NCI-H2171 (cell line): Measurements from ENCODE around the gene SLC5A5.
A peak's percentile ranks its signal among the peaks of the same experiment; 100 is the strongest.
"Not testable (repeated sequence)": the region's sequence is repeated elsewhere in the genome, so short reads cannot be mapped to it uniquely, and the experiment has no call there.

Experiments used
- DNase-seq: peaks from one replicate; lab custom pipeline; 2025; lab: John Stamatoyannopoulos, UW

The SLC5A5 gene

GRCh38 chr19:17871032-17871877 is 490 bp upstream of the SLC5A5 start:
- DNase-seq: no peak

- DNase-seq: no peak
Observed at GRCh38 chr19:17872251-17873001, 681 bp downstream of the SLC5A5 start.

- DNase-seq: peak; percentile 89
Observed at GRCh38 chr19:17873786-17874757, 2.3 kb downstream of the SLC5A5 start.

GRCh38 chr19:17874758-17875135 is 3.0 kb downstream of the SLC5A5 start:
- DNase-seq: no peak

GRCh38 chr19:17877696-17878095 is 6.0 kb downstream of the SLC5A5 start:
- no peak for DNase-seq

- DNase-seq: no peak
Observed at GRCh38 chr19:17879466-17879865, 7.7 kb downstream of the SLC5A5 start.

GRCh38 chr19:17881701-17882100 is 10.0 kb downstream of the SLC5A5 start:
- DNase-seq: no peak

- DNase-seq: no peak
Observed at GRCh38 chr19:17883627-17884410, 12.1 kb downstream of the SLC5A5 start.

- no peak for DNase-seq
Observed at GRCh38 chr19:17886515-17886914, 14.8 kb downstream of the SLC5A5 start.

GRCh38 chr19:17887221-17887620 is 15.5 kb downstream of the SLC5A5 start:
- DNase-seq: not testable (repeated sequence)

GRCh38 chr19:17888260-17888659 is 16.5 kb downstream of the SLC5A5 start:
- no peak for DNase-seq

- DNase-seq: no peak
Observed at GRCh38 chr19:17889609-17890214, 18.0 kb downstream of the SLC5A5 start.

GRCh38 chr19:17893766-17894165 is 22.0 kb downstream of the SLC5A5 start:
- DNase-seq: no peak

- DNase-seq: peak; percentile 90
Observed at GRCh38 chr19:17902701-17903100, 31.0 kb downstream of the SLC5A5 start.

- no peak for DNase-seq
Observed at GRCh38 chr19:17908244-17908643, 36.5 kb downstream of the SLC5A5 start.

- peak; percentile 46 for DNase-seq
Observed at GRCh38 chr19:17909003-17909732, 37.4 kb downstream of the SLC5A5 start.

- DNase-seq: no peak
Observed at GRCh38 chr19:17910791-17911360, 39.1 kb downstream of the SLC5A5 start.

GRCh38 chr19:17915940-17916593 is 44.3 kb downstream of the SLC5A5 start:
- DNase-seq: no peak

- not testable (repeated sequence) for DNase-seq
Observed at GRCh38 chr19:17918151-17918550, 46.4 kb downstream of the SLC5A5 start.
